A549 (cell line): ENCODE results near the gene ANLN.

Experiments used
- ELK1 ChIP-seq: fragments of 150-350 bp; IDR thresholded peaks from 2 replicates; pipeline ENCODE4 v1.6.1; 2014; ENCODE audit warnings: low read depth, mild to moderate bottlenecking, low read length
- EP300 ChIP-seq, 2 experiments: fragments of >200 bp; sonication (Bioruptor Twin); formaldehyde crosslinking; IDR thresholded peaks; 2 replicates in 1 of 2; 3 replicates in 1 of 2; pipeline ENCODE4 v1.6.1; 2016 to 2017
- FOSB ChIP-seq: fragments of 250-450 bp; sonication (Bioruptor Pico); IDR thresholded peaks from 2 replicates; pipeline ENCODE4 v1.5.0; 2020; ENCODE audit warnings: mild to moderate bottlenecking, moderate library complexity
- HOXA7 ChIP-seq: fragments of 250-450 bp; sonication (Bioruptor Pico); IDR thresholded peaks from 2 replicates; pipeline ENCODE4 v1.5.0; 2020; ENCODE audit warnings: mild to moderate bottlenecking, moderate library complexity
- JUN ChIP-seq, 2 experiments: fragments of >200 bp; sonication (Bioruptor Twin); formaldehyde crosslinking; IDR thresholded peaks; 2 replicates in 1 of 2; 3 replicates in 1 of 2; pipeline ENCODE4 v1.6.1; 2016 to 2017
- JUNB ChIP-seq: fragments of >200 bp; sonication (Bioruptor Twin); formaldehyde crosslinking; IDR thresholded peaks from 2 replicates; pipeline ENCODE4 v1.6.1; 2016
- MAX ChIP-seq: IDR thresholded peaks from 2 replicates; pipeline ENCODE4 v1.6.1; 2012
- POLR2A ChIP-seq: IDR thresholded peaks from 2 replicates; pipeline ENCODE4 v1.6.1; 2012; ENCODE audit warnings: mild to moderate bottlenecking, low read length
- POLR2AphosphoS2 ChIP-seq: conservative IDR thresholded peaks from 2 replicates; pipeline ENCODE4 v1.6.1; 2012; ENCODE audit warnings: low read length, improper control_type of control experiment, inconsistent platforms
- ZSCAN20 ChIP-seq: fragments of 250-450 bp; sonication (Bioruptor Pico); IDR thresholded peaks from 2 replicates; pipeline ENCODE4 v1.8.0; 2022; ENCODE audit warnings: mild to moderate bottlenecking, moderate library complexity
- TF ChIP-seq, protein P1 (sequence below): fragments of >200 bp; sonication (Bioruptor Twin); formaldehyde crosslinking; IDR thresholded peaks from 3 replicates; pipeline ENCODE4 v1.5.1; 2016

GRCh38 chr7:36346260-36346831, 43.3 kb upstream of the ANLN start:
- TF ChIP-seq, protein P1, sequence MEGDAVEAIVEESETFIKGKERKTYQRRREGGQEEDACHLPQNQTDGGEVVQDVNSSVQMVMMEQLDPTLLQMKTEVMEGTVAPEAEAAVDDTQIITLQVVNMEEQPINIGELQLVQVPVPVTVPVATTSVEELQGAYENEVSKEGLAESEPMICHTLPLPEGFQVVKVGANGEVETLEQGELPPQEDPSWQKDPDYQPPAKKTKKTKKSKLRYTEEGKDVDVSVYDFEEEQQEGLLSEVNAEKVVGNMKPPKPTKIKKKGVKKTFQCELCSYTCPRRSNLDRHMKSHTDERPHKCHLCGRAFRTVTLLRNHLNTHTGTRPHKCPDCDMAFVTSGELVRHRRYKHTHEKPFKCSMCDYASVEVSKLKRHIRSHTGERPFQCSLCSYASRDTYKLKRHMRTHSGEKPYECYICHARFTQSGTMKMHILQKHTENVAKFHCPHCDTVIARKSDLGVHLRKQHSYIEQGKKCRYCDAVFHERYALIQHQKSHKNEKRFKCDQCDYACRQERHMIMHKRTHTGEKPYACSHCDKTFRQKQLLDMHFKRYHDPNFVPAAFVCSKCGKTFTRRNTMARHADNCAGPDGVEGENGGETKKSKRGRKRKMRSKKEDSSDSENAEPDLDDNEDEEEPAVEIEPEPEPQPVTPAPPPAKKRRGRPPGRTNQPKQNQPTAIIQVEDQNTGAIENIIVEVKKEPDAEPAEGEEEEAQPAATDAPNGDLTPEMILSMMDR = no peak
- TF ChIP-seq MAX (no peak), ELK1 (no peak), EP300 (IDR thresholded peaks at IDR 0.05) (no peak), HOXA7 (CRISPR knock-in tag) (no peak), POLR2A (no peak), FOSB (CRISPR knock-in tag) (no peak), ZSCAN20 (CRISPR knock-in tag) (no peak), JUNB (no peak), POLR2AphosphoS2 (no peak), JUN (IDR thresholded peaks at IDR 0.05) (no peak)
